ENCODE results near the gene CTCFL. TPM values are rescaled to one million over a fixed set of nuclear protein-coding genes. Genes with fewer than 3 reads are reported as not detected.
A peak's percentile ranks its signal among the peaks of the same experiment; 100 is the strongest.
"Not testable (repeated sequence)": the region's sequence is repeated elsewhere in the genome, so short reads cannot be mapped to it uniquely, and the experiment has no call there.

The CTCFL gene
- total RNA-seq, 2 donors from 2014 or later = not detected

DNA sequence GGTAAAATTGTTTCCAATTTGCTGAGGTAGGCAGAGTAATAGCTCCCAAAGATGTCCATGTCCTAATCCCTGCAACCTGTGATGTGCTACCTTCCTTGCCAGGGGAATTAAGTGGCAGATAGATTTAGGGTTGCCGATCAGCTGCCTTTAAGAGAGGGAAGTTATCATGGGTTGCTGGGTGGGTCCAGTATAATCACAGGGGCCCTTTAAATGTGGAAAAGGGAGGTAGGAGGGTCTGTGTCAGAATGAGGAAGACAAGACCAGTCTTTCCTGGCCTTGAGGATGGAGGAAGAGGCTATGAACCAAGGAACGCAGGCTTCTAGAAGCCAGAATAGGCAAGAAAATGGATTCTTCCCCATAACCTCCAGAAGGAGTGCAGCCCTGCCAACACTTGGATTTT, 50.7 kb downstream of the CTCFL start:
- Mint-ChIP-seq H3K4me3 (no peak overlapping the region), H3K4me1 (ENCODE audit: low read depth) (peaks cover 23% of the 10 kb centered on the region), H3K9me3 (no peaks in the 10 kb centered on the region), H3K27ac (no peak overlapping the region), H3K36me3 (ENCODE audit: insufficient read depth in 2 of 2) (no peaks in the 10 kb centered on the region), H3K27me3 (ENCODE audit: low read depth) (no peaks in the 10 kb centered on the region)
- DNase-seq = no peak
- no peak for ATAC-seq (replicated peaks in 1 of 2)

DNA sequence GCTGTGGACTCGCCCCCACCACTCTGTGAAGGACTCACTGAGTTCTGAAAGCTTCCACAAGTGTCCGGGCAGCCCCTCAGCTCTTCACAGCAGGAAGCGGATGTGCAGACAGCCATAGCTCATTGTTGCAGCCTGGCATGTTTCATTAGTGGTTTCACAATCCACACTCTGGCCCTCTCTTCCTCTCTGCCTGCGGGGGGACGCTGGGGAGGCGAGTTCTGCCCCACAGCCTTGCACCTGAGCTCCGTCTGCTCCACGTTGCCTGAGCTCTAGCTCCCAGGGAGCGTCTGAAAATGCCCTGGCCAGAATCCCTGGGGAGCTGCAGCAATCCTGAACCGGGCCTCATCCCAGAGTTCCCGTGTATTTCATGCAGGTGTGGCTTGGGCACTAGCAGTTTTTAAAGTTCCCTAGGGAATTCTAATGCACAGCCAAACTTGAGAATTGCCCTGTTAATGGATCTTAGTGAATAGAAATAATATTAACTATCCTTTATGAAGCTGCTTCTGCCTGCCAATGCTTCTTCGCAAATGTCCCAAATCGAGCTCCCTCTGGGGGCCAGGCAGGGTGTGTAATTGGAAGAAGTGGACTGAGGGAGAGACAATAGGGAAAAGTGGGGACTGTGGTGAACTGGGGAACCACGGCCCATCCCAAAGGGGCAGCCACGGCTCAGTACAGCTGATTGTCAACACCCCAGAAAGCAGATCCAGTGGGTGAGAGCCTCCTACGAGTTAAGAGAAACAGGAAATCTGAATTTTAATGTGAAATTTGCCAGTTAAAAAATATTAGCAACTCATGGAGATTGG, 51.5 kb downstream of the CTCFL start:
- H3K4me1 Mint-ChIP-seq (ENCODE audit: low read depth) = peaks cover 23% of the 10 kb centered on the region
- DNase-seq (peak; percentile 12 to 18), ATAC-seq (replicated peaks in 1 of 2) (peak; percentile 43 to 50)
- no peak overlapping the region for H3K27ac Mint-ChIP-seq
- H3K36me3 Mint-ChIP-seq (ENCODE audit: insufficient read depth in 2 of 2) = no peaks in the 10 kb centered on the region
- H3K4me3 Mint-ChIP-seq = peak overlapping the region in 1 of 2 donors; percentile 15
- no peaks in the 10 kb centered on the region for H3K27me3 Mint-ChIP-seq (ENCODE audit: low read depth)
- H3K9me3 Mint-ChIP-seq = no peaks in the 10 kb centered on the region

DNA sequence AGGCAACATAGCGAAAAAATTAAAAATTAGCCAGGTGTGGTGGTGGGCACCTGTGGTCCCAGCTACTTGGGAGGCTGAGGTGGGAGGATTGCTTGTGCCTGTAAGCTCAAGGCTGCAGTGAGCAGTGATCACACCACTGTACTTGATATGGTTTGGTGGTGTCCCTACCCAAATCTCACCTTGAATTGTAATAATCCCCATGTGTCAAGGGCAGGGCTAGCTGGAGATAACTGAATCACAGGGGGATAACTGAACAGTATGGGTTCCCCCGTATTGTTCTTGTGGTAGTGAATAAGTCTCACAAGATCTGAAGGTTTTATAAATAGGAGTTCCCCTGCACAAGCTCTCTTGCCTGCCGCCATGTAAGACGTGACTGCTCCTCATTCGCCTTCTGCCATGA, 52.5 kb downstream of the CTCFL start:
- H3K27me3 Mint-ChIP-seq (ENCODE audit: low read depth); H3K27ac Mint-ChIP-seq; ATAC-seq (replicated peaks in 1 of 2); DNase-seq; H3K4me3 Mint-ChIP-seq; H3K36me3 Mint-ChIP-seq (ENCODE audit: insufficient read depth in 2 of 2); H3K9me3 Mint-ChIP-seq: not testable (repeated sequence)
- peaks cover 23% of the 10 kb centered on the region for H3K4me1 Mint-ChIP-seq (ENCODE audit: low read depth)

DNA sequence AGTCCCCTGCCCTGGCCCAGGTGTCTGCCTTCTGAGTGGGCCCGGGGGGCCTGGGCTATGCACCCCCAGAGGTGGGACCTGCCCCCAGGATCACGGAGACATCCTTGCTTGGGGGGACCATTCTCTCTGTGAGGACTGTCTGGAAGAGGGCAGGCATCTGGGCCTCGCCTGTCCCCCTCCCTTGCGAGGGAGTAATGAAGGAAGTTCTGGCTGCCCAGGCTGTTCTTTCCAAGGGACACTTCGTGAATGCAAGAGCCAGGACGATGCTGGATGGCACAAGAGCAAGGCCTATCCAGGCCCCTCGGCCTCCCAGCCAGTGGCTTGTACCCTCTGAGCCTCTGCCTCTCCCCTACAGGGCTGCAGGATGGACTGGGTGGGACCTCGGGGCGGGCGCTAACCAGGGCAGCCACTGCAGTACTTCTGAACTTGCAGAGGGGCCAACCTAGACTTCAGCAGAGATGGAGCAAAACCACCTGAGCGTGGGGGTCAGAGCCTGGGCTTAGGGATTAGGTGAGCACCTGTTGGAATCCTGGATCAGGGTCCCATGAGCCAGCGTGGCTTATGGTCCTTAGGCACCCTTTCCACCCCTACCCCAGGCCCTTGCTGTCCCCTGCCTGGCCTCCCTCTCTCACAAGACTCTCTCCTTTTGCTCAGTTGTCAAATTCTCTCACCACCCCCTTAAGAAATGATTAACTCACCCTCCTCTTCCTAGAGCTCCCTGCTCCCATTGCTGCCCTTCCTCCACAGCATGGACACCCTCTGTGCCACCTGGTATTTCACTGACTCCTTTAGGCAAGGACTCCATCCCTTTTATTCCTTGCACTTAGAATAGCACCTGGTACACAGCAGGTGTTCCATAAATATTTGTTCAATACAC, 53.2 kb downstream of the CTCFL start:
- H3K27me3 Mint-ChIP-seq (ENCODE audit: low read depth) = no peaks in the 10 kb centered on the region

DNA sequence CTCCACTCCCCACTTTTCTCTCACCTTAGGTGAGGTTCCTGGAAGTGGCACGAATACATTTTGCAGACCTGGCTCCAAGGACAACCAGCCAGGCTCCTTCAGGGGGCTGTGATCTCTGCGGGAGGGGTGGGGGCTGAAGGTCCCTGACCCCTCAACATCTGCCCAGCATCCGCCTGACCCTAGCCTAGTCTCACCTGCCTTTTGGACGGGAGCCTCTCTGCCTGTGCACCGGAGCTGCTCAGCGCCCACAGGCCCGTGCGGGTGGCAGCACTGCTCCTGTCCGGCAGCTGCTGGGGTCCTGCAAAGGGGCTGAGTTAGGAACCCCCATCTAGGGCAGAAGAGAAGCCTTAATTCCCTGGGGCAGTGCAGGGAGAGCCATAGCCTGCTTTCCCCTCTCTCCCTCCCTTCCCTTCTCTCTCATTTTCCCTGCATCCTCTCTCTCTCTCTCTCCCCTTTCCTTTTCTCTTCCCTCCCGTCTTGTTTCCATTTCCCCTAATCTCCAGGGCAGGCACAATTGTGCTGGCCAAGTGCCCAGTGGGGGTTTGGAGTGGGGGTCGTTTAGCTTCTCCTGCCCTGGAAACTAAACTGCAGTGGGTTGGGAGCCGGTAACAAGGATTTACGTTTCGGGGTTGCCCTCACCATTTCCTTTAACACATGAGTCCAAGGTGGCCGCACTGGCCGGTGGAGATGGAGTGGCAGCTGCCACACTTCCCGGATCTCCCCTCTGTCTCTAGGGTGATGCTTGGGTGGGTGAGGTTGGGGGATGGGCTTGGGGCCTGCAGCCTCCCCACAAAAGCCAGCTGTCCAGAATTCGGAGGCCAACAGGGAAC, 54.1 kb downstream of the CTCFL start:
- no peak overlapping the region for H3K27ac Mint-ChIP-seq
- no peak for DNase-seq
- H3K4me3 Mint-ChIP-seq = no peak overlapping the region
- ATAC-seq (replicated peaks in 1 of 2) = no peak
- H3K4me1 Mint-ChIP-seq (ENCODE audit: low read depth) = peaks cover 20% of the 10 kb centered on the region
- no peaks in the 10 kb centered on the region for H3K9me3 Mint-ChIP-seq
- H3K36me3 Mint-ChIP-seq (ENCODE audit: insufficient read depth in 2 of 2) = no peaks in the 10 kb centered on the region
- no peaks in the 10 kb centered on the region for H3K27me3 Mint-ChIP-seq (ENCODE audit: low read depth)

More for the DNA sequence above, 53.2 kb downstream of the CTCFL start:
- H3K4me3 Mint-ChIP-seq = no peak overlapping the region
- H3K9me3 Mint-ChIP-seq = no peaks in the 10 kb centered on the region
- H3K4me1 Mint-ChIP-seq (ENCODE audit: low read depth) = peaks cover 23% of the 10 kb centered on the region
- no peaks in the 10 kb centered on the region for H3K36me3 Mint-ChIP-seq (ENCODE audit: insufficient read depth in 2 of 2)
- no peak for DNase-seq
- ATAC-seq (replicated peaks in 1 of 2) = no peak
- no peak overlapping the region for H3K27ac Mint-ChIP-seq

DNA sequence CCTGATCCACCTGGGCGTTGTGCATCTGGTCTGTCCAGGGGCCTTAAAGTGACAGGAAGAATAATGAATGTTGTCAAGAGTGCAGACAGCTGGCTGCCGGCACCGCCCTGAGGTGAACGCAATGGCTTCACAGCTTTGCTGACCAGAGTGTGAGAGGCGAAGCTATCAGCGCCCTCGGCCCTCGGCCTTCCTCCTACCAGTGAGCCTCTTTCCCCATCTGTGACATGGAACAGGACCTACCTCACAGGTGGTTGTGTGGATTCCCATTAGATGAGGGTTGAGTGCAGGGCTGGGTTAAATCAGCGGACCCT, 54.8 kb downstream of the CTCFL start:
- Mint-ChIP-seq H3K27me3 (ENCODE audit: low read depth) (no peaks in the 10 kb centered on the region), H3K4me3 (no peak overlapping the region), H3K27ac (no peak overlapping the region), H3K9me3 (no peaks in the 10 kb centered on the region), H3K36me3 (ENCODE audit: insufficient read depth in 2 of 2) (no peaks in the 10 kb centered on the region), H3K4me1 (ENCODE audit: low read depth) (peaks cover 18% of the 10 kb centered on the region)
- DNase-seq (no peak), ATAC-seq (replicated peaks in 1 of 2) (no peak)

DNA sequence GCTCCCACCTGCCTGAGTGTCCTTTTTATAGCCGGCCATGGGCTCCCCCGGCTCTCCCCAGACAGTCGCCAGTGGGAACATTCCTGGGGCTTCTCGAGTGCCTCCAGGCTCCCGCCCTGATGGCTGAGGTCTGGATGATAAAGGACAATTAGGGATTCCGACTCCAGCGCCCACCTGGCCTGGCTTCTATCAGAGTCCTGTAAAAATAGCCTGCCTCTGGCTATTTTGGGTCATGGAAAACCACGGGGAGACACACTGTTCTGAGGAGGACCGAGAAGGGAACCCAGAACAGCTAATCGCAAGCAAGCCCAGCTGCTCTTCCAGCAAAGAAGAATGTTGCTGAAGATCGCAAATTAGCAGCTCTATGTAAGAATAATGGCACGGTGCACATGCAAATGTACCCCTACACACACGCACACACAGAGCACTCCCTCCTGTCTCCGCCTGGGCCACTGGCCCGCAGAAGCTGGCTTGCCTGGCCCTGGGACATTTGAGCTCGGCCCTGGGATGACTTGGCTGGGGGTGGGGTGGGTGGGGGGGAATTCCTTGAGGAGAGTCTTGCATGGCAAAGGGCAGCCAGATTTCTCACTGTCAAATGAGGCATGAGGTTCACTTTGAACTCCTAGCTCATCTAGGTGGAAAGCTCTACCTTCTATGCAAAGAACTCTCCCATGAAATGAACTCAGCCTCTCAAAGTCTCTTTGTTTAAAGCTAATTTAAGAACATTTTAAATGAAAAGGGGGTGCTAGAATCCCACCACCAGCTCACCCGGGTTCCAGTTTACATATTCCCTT, 55.3 kb downstream of the CTCFL start:
- Mint-ChIP-seq H3K36me3 (ENCODE audit: insufficient read depth in 2 of 2) (no peaks in the 10 kb centered on the region), H3K27ac (no peak overlapping the region), H3K9me3 (no peaks in the 10 kb centered on the region), H3K4me3 (no peak overlapping the region), H3K4me1 (ENCODE audit: low read depth) (peaks cover 17% of the 10 kb centered on the region), H3K27me3 (ENCODE audit: low read depth) (no peaks in the 10 kb centered on the region)
- ATAC-seq (replicated peaks in 1 of 2) (no peak), DNase-seq (no peak)

DNA sequence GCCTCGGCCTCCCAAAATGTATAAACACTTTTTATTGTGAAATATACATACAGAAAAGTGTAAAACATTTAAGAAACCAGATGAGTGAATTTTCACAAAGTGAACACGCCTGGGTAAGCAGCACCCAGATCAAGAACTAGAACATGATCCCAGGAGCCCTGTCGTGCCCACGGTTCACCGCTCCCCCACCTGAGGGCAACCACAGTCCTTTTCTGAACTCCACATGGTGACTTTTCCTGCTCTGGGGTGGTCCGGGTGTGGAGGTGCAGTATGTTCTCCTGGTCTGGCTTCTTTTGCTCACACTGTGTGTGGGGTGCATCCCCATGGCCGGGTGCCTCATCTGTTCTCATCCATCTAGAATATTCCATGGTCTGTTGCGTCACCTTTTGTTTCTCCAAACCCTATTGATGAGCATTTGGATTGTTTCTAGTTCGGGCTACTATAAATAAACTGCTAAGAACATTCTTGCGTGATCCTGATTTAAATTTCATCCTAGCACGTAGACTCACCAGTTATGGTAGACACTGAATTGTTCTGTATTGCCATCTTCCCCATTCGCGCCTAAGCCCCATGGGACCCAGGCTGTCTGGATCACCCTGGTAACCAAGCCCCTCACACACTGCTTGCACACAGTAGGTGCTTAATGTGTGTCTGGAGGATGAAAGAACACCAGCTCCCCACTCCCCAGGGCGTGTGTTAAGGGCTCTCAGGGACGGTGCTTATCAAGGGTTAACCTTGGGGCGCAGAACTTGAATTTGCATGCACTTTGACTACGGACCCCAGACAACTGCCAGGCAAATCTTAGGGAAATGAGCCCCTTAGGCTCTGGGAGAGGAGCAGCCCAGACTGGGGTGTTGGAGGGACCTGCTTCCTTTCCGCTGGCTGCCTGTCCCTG, 56.2 kb downstream of the CTCFL start:
- no peak for DNase-seq
- no peaks in the 10 kb centered on the region for H3K36me3 Mint-ChIP-seq (ENCODE audit: insufficient read depth in 2 of 2)
- no peak for ATAC-seq (replicated peaks in 1 of 2)
- H3K9me3 Mint-ChIP-seq = no peaks in the 10 kb centered on the region
- H3K4me1 Mint-ChIP-seq (ENCODE audit: low read depth) = peaks cover 8% of the 10 kb centered on the region
- H3K27ac Mint-ChIP-seq = no peak overlapping the region
- no peak overlapping the region for H3K4me3 Mint-ChIP-seq
- H3K27me3 Mint-ChIP-seq (ENCODE audit: low read depth) = no peaks in the 10 kb centered on the region

DNA sequence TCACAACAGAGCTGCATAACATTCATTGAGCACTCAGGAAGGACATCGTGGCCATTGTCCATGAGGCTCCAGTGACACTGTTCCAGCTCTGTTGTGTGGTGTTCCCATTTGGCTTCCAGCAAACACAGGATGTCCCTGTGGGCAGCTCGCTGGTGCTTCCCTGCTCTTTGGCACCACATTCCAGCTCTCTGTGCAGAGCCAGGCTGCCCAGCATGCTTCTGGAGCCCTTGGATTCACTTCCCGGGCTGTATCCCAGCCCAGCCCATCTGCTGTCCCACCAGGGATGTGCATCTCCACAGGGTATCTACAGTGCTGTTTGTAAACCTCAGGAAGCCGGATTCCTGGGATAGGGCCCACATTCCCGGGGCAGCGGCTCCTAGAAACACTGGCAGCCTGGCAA, 57.2 kb downstream of the CTCFL start:
- ATAC-seq (replicated peaks in 1 of 2) (no peak), DNase-seq (no peak)
- Mint-ChIP-seq H3K27ac (no peak overlapping the region), H3K9me3 (no peaks in the 10 kb centered on the region), H3K4me3 (no peak overlapping the region), H3K36me3 (ENCODE audit: insufficient read depth in 2 of 2) (no peaks in the 10 kb centered on the region), H3K4me1 (ENCODE audit: low read depth) (no peaks in the 10 kb centered on the region), H3K27me3 (ENCODE audit: low read depth) (no peaks in the 10 kb centered on the region)

DNA sequence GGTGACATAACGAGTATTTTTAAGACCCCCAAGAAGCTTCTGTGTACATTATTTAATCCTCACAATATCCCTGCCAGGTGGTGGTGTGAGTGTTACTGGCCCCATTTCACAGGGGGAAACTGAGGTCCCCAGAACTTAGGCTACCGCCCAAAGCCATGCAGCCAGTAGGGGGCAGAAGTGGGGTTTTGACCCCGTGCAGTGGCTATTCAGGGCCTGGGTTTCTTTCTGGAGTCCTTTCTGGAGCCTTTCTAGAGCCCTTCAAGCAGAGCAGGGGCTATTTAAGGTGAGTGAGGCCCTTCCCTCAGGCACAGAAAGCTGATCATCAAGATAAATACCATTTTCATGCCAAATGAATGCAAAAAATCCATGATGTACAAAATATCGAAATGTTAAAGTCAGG, 59.0 kb downstream of the CTCFL start:
- Mint-ChIP-seq H3K27ac (no peak overlapping the region), H3K9me3 (no peaks in the 10 kb centered on the region), H3K36me3 (ENCODE audit: insufficient read depth in 2 of 2) (no peaks in the 10 kb centered on the region), H3K4me3 (no peak overlapping the region), H3K4me1 (ENCODE audit: low read depth) (no peaks in the 10 kb centered on the region), H3K27me3 (ENCODE audit: low read depth) (no peaks in the 10 kb centered on the region)
- DNase-seq (no peak), ATAC-seq (replicated peaks in 1 of 2) (no peak)

DNA sequence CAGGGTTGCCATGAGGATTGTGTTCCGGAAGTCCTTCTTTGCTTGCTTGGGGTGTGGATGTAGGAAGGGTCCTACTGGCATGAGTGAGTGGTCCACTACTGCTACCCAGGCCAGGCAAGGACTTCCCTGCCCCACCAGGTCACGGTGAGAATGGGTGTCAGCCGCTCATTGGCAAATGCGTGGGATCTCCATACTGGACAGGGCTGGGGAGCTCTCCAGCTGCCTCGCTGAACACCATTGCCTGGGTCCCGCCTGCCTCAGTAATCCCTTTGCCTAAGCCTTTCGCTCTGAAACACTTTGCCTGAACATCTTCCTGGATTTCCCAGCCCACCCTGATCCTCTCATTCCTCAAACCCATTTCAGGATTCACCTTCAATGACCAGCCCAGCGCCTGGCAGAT, 59.5 kb downstream of the CTCFL start:
- ATAC-seq (replicated peaks in 1 of 2) (no peak), DNase-seq (no peak)
- Mint-ChIP-seq H3K4me1 (ENCODE audit: low read depth) (no peaks in the 10 kb centered on the region), H3K36me3 (ENCODE audit: insufficient read depth in 2 of 2) (no peaks in the 10 kb centered on the region), H3K27me3 (ENCODE audit: low read depth) (no peaks in the 10 kb centered on the region), H3K4me3 (no peak overlapping the region), H3K27ac (no peak overlapping the region), H3K9me3 (no peaks in the 10 kb centered on the region)

Measured in activated T-cell treated with anti-CD3 and anti-CD28 coated beads, Interleukin-2, amount 50 U/mL, for 72 hours (primary cell).